CD4-positive, alpha-beta T cell treated with Interferon alpha-2 for 1 hour (primary cell): ENCODE data around the gene GMPR.
A peak's percentile ranks its signal among the peaks of the same experiment; 100 is the strongest.
"Not testable (repeated sequence)": the region's sequence is repeated elsewhere in the genome, so short reads cannot be mapped to it uniquely, and the experiment has no call there.

Experiments used
- DNase-seq, 2 donors: peaks; one replicate each; pipeline ENCODE4 v3.0.0-alpha.2; 2020 to 2022

Gene GMPR

DNA sequence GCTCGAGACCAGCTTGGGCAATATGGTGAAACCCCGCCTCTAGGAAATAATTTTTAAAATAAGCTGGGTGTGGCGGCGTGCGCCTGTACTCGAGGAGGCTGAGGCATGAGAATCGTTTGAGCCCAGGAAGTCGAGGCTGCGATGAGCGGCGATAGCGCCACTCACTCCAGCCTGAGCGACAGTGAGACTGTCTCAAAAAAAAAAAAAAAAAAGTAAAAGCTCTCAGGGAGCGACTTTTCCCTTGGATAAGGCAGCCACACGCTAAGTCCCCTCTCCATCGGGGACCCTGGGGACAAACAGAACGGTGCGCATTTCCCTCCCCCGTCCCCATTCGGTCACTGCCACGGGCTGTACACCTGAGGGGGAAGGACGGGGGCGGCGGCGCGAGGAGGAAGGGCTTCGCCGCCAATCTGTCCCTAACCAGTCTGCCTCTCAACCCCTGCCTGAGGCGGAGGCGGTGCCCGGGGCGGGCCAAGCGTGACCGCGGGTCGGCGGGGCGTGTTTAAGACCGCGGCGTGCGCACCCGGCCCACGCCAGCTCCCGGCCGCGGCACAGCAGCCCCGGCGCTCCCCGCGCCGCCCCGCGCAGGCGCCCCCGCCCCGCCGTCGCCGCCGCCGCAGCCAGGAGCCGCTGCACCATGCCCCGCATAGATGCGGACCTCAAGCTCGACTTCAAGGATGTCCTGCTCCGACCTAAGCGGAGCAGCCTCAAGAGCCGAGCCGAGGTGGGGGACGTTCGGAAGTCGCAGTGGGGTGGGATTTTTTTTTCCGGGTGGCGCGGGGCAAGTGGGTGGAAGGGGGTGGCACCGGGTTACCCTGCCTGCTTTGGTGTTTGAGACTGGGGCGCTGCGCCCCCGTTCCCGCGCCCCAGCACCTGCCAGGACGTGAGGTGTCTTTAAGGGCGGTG lies at the start of gene GMPR:
GMPR (plus strand) TSS at position 531 of the 906 bp plus-strand sequence; CDS start at position 638, 107 bp downstream.
- DNase-seq: peak; percentile 79

DNA sequence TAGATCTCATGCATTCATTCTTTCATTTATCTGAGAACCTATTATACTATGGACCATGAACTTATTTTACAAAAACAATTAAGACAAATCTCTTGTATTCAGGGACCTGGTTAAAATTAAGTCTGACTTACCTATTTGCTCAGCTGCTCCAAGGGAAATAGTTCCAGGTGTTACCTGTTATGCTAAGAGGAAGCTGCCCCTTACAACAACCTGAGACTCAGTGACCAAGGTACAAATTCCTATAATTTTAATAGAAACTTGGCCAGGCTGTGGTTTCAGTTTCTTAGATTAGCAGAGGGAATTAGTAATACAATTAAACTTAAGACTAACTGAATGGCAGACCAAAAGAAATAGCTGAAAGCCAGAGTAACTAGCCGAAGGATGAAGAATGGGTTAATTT lies 48.2 kb upstream of the GMPR start:
- no peak for DNase-seq

- DNase-seq: no peak
Measured at GRCh38 chr6:16196260-16196983, 42.0 kb upstream of the GMPR start.

GRCh38 chr6:16196984-16197546 lies 41.3 kb upstream of the GMPR start:
- no peak for DNase-seq

GRCh38 chr6:16198061-16198705 lies 40.2 kb upstream of the GMPR start:
- no peak for DNase-seq

DNA sequence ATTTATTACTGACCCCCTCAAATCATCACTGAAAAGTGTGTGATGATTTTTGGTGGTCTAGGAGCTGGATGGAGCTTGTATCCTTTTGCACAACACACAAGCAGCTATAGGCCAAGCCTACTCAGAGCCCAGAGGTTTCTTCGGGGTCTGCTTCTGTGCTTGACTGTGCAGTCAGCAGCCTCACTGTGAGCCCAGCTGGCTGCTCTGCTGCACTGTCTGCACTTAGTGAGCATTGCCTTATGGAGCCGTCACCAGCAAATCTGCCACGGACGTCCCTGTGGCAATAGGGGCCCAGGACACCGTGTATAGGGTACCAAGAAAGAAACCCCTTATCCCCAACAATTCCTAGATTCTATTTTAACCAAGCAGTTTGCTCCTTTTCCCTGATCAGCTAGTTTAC lies 38.6 kb upstream of the GMPR start:
- no peak for DNase-seq

GRCh38 chr6:16200321-16200883 lies 38.0 kb upstream of the GMPR start:
- no peak for DNase-seq

- no peak for DNase-seq
Measured at GRCh38 chr6:16201706-16202105, 36.7 kb upstream of the GMPR start.

DNA sequence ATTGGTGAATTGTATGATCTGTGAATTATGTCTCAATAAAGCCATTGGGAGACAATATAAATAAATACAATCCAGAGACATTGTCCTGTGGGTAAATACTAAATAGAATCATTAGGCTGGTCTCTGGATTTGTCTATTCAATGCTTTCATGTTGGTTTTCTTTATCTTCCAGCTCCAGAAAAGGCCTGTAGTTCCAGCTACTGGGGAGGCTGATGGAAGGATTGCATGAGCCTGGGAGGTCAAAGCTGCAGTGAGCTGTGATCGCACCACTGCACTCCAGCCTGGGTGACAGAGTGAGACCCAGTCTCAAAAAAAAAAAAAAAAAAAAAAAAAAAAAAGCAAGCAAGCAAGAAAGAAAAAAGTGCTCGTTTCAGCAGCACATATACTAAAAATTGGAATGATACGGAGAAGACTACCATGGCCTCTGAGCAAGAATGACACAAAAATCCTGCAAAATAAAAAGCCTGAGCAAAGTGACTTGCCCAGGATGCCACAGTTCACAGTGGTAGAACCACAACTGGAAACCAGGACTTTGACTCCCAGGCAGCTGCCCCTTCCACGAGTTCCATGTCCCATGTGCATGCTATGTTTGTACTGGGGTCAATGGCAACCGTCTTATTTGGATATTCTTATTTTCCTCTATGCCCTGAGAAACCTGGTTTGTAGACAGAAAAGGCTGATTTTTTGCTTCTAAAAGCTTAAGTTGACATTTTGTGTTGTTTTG lies 33.6 kb upstream of the GMPR start:
- DNase-seq: no peak

GRCh38 chr6:16205377-16206144 lies 32.8 kb upstream of the GMPR start:
- DNase-seq: peak in 1 of 2 donors; percentile 7

DNA sequence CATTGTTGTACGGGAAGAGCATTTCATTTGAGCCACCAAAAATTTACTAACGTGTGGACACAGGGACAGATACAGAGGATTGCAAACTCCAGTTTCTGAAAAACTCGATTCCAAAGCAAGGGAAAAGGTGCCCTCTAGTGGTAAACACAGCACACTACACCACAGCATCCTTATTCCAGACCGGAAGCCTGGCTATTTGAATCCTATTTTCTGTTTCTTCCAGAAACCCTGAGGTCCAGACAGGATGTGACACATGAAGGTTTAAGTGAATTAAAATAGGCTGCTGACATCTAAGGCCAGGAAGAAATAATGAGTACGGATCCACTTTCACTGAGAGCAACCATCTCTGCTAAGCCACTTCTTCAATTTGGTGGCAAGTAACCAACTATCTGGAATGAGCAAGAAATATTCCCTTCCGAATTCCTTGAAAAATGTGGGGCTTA lies 31.8 kb upstream of the GMPR start:
- DNase-seq: peak; percentile 42 to 65

GRCh38 chr6:16208989-16209388 lies 29.4 kb upstream of the GMPR start:
- DNase-seq: no peak

DNA sequence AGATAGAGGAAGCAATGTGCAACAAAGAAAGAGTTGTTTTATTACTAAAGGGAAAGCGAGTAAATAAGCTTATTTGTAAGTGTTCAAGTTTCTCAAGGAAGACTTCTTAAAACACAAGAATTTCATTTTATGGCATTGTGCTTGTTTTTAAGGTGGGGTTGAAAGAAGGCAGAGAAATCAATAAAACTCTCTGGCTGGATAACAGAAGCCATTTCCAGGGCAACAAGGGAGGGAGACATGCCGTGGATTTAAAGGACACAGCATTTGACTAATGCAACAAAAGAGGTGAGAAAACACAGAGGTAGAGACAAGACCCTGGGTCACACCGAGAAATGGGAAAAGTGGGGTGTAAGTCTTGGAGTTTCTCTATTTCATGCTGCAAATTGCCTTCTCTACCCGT lies 28.8 kb upstream of the GMPR start:
- DNase-seq: no peak

- no peak for DNase-seq
Measured at GRCh38 chr6:16212276-16212675, 26.1 kb upstream of the GMPR start.

GRCh38 chr6:16216501-16217155 lies 21.8 kb upstream of the GMPR start:
- no peak for DNase-seq

DNA sequence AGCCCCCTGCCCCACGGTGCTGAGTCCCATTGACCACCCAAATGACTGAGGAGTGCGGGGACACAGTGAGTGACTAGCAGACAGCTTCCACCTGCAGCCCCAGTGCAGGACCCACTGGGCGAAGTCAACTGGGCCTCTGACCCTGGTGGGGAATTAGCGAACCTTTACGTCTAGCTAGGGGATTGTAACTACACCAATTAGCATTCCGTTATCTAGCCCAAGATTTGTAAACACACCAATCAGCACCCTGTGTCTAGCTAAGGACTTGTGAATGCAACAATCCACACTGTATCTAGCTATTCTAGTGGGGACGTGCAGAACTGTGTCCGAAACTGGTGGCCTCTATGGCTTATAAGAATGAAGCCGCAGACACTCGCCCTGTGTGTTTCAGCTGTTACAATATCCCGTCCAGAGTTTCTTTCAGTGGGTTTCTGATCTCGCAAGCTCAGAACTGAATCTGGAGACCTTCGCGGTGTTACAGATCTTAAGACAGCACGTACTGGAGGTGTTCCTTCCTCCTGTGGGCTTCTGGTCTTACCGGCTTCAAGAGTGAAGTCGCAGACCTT lies 21.1 kb upstream of the GMPR start:
- DNase-seq: no peak

GRCh38 chr6:16222826-16223225 lies 15.6 kb upstream of the GMPR start:
- DNase-seq: no peak

- no peak for DNase-seq
Measured at GRCh38 chr6:16223362-16223761, 15.0 kb upstream of the GMPR start.

DNA sequence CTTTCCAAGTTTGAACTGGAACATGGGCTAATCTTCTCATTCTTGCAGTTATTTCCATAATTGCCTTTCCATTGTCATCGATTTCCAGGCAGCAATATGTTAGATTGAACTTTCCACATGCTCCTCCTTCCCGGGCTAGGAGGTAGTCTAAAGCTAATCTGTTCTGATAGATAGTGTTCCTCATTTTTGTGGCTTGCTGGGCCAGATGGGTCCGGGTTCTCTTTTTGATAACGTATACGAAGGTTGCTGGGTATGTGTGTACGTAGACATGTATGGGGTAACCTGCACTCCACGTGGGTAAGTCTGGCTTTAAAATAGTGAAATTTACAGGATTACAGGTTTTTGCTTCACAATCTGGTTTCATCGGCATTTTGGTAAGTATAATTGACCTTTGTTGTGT lies 14.0 kb upstream of the GMPR start:
- DNase-seq: no peak

DNA sequence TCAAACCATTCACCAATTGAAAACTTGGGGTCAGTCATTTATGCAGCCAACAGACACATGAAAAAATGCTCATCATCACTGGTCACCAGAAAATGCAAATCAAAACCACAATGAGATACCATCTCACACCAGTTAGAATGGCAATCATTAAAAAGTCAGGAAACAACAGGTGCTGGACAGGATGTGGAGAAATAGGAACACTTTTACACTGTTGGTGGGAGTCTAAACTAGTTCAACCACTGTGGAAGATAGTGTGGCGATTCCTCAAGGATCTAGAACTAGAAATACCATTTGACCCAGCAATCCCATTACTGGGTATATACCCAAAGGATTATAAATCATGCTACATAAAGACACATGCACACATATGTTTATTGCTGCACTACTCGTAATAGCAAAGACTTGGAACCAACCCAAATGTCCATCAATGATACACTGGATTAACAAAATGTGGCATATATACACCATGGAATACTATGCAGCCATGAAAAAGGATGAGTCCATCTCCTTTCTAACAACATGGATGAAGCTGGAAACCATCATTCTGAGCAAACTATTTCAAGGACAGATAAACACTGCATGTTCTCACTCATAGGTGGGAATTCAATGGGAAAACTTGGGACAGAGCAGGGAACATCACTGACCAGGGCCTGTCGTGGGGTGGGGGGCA lies 13.2 kb upstream of the GMPR start:
- DNase-seq: not testable (repeated sequence)
